Suprapubic skin (tissue), 4 donors: Measurements from ENCODE around the gene KNDC1.

ENCODE experiments used
- EP300 ChIP-seq: sonication (generic); formaldehyde crosslinking; IDR thresholded peaks from one replicate; pipeline ENCODE4 v1.6.1; 2017; ENCODE audit warnings: antibody characterized with exemption
- POLR2AphosphoS5 ChIP-seq, 3 donors: sonication (generic); formaldehyde crosslinking; IDR thresholded peaks; one replicate each; pipeline ENCODE4 v1.6.1; 2017; ENCODE audit warnings: antibody characterized with exemption in 3 of 3

DNA sequence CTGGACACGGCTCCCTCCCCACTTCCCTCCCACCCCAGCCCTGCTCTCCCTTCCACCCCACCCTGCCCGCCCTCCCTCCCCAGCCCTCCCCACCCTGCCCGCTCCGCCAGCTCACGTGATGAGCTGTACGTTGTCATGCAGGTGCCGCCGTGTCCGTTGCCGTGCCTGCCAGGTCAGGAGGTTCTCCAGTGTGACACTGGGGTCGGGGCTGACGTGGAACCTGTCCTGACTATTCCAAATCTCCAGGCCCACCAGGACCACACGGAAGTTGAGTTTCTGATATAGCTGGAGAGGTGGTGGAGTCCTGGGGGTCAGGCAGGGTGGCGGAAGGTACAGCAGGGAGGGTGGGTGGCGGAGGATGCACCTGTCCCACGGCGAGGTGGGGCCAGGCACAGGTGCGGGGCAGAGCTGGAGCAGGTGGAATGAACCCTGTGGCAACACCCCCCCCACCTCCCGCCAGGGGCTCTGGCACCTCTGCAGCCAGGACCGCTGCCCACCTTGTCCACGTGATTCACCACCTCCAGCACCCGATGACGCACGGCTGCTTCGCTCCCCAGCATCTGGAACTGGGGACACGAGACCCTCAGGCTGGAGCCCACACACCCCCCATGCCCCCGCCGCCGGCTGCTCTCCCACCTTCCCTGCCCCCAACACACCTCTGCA, 112.4 kb downstream of the KNDC1 start:
- TF ChIP-seq EP300 (no peak), POLR2AphosphoS5 (IDR thresholded peaks at IDR 0.05) (no peak)
